Measurements from ENCODE around the gene TMEM108.
A peak's percentile ranks its signal among the peaks of the same experiment; 100 is the strongest.

TMEM108 gene

DNA sequence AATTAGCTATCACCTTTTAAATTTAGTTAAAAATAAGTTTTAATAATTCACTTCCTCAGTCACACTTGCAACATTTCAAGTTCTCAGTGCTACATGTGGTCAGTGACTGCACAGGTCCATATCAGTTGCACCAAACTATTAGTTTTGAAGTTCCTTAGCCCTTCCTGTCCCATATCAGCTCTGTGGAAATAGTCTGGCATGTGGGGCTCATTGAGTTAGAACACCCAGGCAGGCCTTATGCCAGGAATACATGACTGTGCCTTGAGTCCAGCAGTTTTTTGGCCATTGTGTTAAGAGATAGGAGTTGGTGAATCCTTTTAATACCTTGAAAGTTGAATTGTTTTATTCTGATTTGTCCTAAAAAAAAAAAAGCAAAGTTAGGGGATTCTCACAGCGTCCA is 207.9 kb downstream of the TMEM108 start:
- DNase-seq: no peak

GRCh38 chr3:133246773-133247172 is 208.6 kb downstream of the TMEM108 start:
- no peak for DNase-seq

DNA sequence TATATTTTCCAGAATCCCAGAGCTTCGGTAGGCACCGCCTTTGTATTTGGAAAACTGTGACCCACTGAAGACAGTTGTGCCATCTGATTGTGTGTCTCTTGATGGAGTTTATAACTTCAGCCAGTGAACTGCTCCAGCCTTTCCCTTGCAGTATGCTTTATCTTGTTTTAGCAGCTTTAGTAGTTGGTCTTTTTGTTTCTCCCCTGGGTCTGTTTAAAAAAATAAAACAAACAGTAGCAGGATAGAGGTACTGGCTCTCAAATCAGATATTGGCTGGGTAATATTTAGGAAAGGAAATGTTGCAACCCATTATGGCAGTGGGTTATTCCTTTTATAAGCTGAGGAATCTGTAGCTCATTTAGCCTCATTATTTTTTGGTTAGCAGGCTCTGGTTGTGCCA is 210.2 kb downstream of the TMEM108 start:
- no peak for DNase-seq

GRCh38 chr3:133249490-133249889 is 211.3 kb downstream of the TMEM108 start:
- DNase-seq: no peak

DNA sequence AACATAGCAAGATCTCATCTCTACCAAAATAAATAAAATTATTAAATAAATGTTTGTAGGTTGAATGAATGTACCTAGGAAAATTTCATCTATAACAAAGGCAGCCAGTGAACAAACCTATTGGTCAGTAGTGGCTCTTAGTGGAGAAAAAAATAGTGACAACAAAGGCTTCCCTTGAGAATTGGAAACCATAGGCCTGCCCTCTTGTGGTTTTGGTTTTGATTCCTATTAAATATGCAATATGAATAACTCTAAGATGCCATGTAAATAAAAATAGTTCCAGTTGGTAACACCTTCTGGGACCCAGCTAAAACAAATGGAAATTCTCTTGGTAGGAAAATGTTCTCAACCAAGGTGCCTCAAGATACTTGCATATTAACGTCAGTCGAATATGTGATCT is 216.0 kb downstream of the TMEM108 start:
- DNase-seq: no peak

- no peak for DNase-seq
Measured at GRCh38 chr3:133254716-133255115, 216.5 kb downstream of the TMEM108 start.

- DNase-seq: peak; percentile 18
Measured at GRCh38 chr3:133256787-133257483, 218.7 kb downstream of the TMEM108 start.

- DNase-seq: no peak
Measured at GRCh38 chr3:133258358-133258757, 220.2 kb downstream of the TMEM108 start.

- no peak for DNase-seq
Measured at GRCh38 chr3:133259767-133260166, 221.6 kb downstream of the TMEM108 start.

DNA sequence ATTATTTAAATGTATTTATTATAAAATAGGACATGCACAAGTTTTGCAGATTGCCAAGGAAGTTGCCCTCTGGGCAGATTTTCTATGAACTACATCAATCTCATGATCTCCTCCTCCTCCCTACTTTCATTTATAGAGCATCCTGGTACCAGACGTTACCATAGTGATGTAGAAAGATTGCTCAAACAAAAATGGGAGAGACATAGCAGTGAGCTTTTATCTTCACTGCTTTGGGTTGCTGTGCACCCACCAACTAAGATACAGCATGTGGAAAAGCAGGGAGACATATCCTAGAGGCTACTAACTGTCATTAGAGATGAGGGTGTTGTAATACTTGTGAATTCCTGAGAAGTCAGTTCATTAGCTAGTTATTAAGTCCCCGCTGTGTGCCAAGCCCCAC is 224.1 kb downstream of the TMEM108 start:
- DNase-seq: no peak

DNA sequence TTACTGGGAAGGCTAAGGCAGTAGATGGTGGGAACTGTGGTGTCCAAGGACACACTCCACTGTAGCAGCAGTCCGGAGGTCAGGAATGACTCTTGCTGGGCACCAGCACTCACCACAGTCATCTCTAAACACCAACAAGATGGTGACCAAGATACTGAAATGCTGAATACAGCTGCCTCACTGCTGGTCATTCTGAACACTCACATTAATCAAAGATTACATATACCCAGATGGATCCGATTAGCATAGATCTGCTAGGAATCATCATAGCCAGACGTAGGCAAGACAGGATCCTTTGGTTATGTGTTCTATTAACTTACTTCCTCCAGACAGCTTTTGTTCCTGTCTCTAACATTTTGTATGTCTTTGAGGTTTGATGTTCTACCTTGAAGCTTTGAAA is 226.7 kb downstream of the TMEM108 start:
- no peak for DNase-seq

DNA sequence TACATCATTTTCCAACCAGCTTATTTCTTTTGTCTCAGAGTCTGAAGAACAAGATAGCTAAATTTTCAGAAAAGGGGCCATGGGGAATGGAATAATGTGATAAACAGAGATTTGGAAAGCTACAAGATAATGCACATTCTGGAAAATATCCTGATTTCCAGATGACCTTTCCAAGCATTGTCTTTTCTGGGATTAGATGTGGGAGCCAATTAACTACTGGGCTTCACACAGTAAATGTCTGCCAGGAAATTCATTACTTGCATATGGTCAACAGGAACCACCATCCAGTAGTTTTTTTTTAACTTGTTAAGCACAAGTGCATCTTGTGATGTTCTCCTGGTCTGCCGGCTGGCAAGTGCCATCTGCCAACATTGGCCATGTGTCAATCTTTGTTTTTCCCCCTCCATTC is 230.5 kb downstream of the TMEM108 start:
- no peak for DNase-seq

- no peak for DNase-seq
Measured at GRCh38 chr3:133269393-133269792, 231.2 kb downstream of the TMEM108 start.

DNA sequence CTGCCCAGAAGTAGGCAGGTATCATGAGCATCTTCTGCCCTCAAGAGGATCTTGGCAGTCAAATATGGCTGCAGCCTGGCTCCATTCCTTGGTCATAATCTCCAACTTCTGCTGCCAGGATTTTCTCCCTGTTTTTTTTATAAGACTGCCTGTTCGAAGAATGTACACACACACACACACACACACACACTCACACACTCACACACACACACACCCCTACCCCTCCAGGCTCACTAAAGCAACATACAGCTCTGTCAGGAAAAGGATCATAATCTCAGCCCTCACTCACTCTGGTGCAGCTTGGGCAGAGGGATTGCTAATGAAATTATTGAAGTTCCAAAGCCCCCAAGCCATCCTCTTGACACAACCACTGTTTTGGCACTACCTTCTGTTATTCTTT is 232.4 kb downstream of the TMEM108 start:
- DNase-seq: no peak

DNA sequence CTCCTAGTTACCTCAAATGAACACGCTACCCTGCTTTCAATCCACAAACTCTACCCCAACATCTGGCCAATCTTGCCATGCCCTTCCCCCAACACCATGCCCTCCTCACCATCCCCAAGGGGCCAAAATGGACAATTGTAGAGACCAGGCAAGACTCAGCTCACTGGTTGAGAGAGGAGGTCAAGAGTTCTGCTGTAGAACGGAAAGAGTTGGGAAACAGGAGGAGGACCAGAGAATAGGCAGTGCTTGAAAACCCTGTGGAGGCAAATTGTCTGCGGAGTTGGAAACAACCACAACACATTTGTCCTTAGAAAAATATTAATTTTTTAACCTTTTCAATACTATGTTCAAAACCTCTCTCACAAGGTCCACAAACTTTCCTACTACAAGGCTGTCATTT is 232.9 kb downstream of the TMEM108 start:
- no peak for DNase-seq

GRCh38 chr3:133271539-133271938 is 233.3 kb downstream of the TMEM108 start:
- no peak for DNase-seq

DNA sequence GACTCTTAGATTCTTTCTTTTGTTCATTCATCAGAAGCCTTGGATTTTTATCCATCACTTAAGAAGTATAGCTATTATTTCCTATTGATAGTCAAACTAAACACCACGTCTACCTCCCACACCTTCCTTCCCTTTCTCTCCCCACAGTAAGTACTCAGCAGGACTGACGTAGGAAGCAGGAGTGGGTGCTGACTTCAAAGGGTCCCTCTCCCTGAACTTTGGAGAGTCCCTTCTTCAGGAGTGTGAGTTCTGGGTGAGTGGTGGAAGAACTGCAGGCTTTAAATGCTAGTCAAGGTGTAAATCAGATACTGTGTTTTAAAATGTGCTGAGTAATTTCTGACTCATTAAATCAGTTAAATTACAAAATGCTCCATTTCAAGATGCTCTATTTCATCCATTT is 235.2 kb downstream of the TMEM108 start:
- no peak for DNase-seq

- no peak for DNase-seq
Measured at GRCh38 chr3:133274477-133274876, 236.3 kb downstream of the TMEM108 start.

DNA sequence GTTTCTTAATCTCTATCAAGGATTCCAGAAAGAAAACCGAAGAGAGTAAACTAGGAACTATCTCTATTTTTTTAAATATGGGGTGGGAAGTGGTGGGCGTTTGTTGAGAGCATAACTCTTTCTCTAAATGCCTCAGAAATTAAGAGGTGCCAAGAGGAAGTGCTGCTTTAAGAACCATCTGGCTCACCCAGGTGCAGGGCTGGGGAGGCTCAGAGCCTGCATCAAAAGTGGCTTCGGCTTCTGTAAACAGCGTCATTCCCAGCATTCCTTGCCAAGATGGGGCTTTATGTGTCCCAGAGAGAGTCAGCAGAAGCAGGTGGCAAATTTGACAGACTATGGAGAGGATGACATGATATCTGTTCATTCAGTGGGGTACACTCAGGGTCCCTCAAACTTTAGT is 238.4 kb downstream of the TMEM108 start:
- DNase-seq: no peak

- DNase-seq: no peak
Measured at GRCh38 chr3:133277813-133278212, 239.6 kb downstream of the TMEM108 start.

DNA sequence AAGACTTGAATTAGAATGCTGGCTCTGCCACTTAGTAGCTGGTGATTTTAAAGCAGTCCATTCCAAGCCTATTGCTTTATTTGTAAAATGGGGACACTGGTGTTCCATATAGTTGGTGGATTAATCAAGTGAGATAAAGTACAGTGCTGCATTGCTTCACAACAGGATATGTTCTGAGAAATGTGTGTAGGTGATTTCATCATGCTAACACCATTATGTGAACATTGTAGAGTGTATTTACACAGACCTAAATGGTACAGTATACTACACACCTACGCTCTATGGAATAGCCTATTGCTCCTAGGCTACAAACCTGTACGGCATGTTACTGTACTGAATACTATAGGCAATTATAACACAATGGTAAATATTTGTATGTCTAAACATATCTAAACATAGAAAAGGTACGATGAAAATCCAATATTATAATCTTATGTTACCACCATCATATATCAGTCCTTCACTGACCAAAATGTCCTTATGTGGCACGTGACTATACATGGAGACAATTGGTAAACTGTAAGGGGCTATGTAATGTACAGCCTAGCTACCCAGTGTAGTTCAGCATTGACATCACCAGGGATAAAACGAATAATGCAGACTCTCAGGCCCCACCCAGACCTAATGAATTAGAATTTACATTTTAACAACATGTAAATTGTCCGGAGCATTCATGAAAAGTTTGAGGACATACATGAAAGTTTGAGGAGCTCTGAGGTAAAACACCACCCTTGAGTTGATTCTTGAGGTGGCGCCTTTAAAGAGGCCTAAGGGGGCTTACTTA is 240.3 kb downstream of the TMEM108 start:
- no peak for DNase-seq

- no peak for DNase-seq
Measured at GRCh38 chr3:133280586-133280985, 242.4 kb downstream of the TMEM108 start.

- DNase-seq: no peak
Measured at GRCh38 chr3:133282236-133282635, 244.0 kb downstream of the TMEM108 start.

GRCh38 chr3:133283958-133284807 is 246.0 kb downstream of the TMEM108 start:
- DNase-seq: no peak
